HepG2 (cell line): ENCODE results near the gene CLIC2. TPM values are rescaled to one million over a fixed set of nuclear protein-coding genes. Genes with fewer than 3 reads are reported as not detected.

ENCODE experiments used
- ATAC-seq: fragments of 200-7000 bp; cut with Tn5 transposase; 3 replicates; pipeline ENCODE4 v1.9.1; 2020; ENCODE audit warnings: mild to moderate bottlenecking, moderate library complexity
- BruUV-seq: library from RNA; stranded (reverse); fragments of 400-500 nt; replicated peaks from 2 replicates; lab custom pipeline; 2021; lab: Mats Ljungman, UMichigan
- CTCF ChIA-PET: fragments of 300-600 bp; formaldehyde crosslinking; extraction: SDS; loops from one replicate; lab custom pipeline; 2021; ENCODE audit warnings: low total read pairs, inconsistent platforms, low intra/inter-chr PET ratio; lab: Yijun Ruan, JAX
- POLR2A ChIA-PET: fragments of 350-600 bp; sonication (Branson Sonifier 250); formaldehyde crosslinking; loops from one replicate; lab custom pipeline; 2020; ENCODE audit warnings: antibody characterized with exemption, inconsistent platforms; lab: Yijun Ruan, JAX
- DNase-seq: peaks from one replicate; pipeline ENCODE4 v3.0.0-alpha.2; 2015; ENCODE audit warnings: low spot score
- FAIRE-seq: peaks from 3 replicates; lab custom pipeline; 2011; peaks lifted over from hg19 to GRCh38; lab: Jason Lieb, UNC
- H2AFZ ChIP-seq: one replicate; pipeline ENCODE4 v1.6.1; 2011; ENCODE audit warnings: low read length, inconsistent platforms
- H3K27ac ChIP-seq: fragments of 300-600 bp; 3 replicates; pipeline ENCODE4 v1.8.0; 2011; ENCODE audit warnings: mixed run types, mild to moderate bottlenecking, mixed read lengths, low read length, inconsistent platforms; ENCODE audit not compliant: insufficient read depth; ENCODE audit errors: extremely low read length
- H3K27me3 ChIP-seq, 2 experiments: fragments of 200-600 bp in 1 of 2; 2 replicates in 1 of 2; 3 replicates in 1 of 2; pipeline versions ENCODE4 v1.6.0 to v1.8.0; 2011; ENCODE audit warnings: low read length in 2 of 2, mild to moderate bottlenecking in 2 of 2, moderate library complexity in 2 of 2, inconsistent platforms in 1 of 2; ENCODE audit not compliant: insufficient read depth in 2 of 2, control insufficient read depth in 1 of 2
- H3K36me3 ChIP-seq, 2 experiments: fragments of 200-600 bp in 1 of 2; replicated peaks in 1 of 2; 2 replicates in 1 of 2; 3 replicates in 1 of 2; pipeline versions ENCODE4 v1.5.1 to v1.8.0; 2011; ENCODE audit warnings: low read length in 2 of 2, inconsistent platforms in 1 of 2; ENCODE audit not compliant: insufficient read depth in 2 of 2, control insufficient read depth in 1 of 2
- H3K4me1 ChIP-seq: 2 replicates; pipeline ENCODE4 v1.5.1; 2012; ENCODE audit warnings: low read length, inconsistent platforms; ENCODE audit not compliant: insufficient read depth
- H3K4me2 ChIP-seq: 2 replicates; pipeline ENCODE4 v1.6.0; 2011; ENCODE audit warnings: low read depth, low read length, inconsistent platforms
- H3K4me3 ChIP-seq, 3 experiments: fragments of 200-600 bp in 1 of 3; sonication (generic), shearing (Covaris generic) in 1 of 3; replicated peaks in 1 of 3; 2 replicates each; pipeline ENCODE4 v1.5.1; 2011 to 2016; ENCODE audit warnings: low read length in 3 of 3, inconsistent platforms in 2 of 3, low read depth in 2 of 3, mild to moderate bottlenecking in 2 of 3, control low read depth in 1 of 3, mixed read lengths in 1 of 3; ENCODE audit not compliant: insufficient read depth in 1 of 3
- H3K79me2 ChIP-seq: one replicate; pipeline ENCODE4 v1.6.1; 2011; ENCODE audit warnings: low read length, inconsistent platforms; ENCODE audit not compliant: insufficient read depth
- H3K9ac ChIP-seq: 2 replicates; pipeline ENCODE4 v1.6.0; 2011; ENCODE audit warnings: mild to moderate bottlenecking, low read depth, low read length, inconsistent platforms; ENCODE audit not compliant: insufficient read depth
- H3K9me3 ChIP-seq: 2 replicates; pipeline ENCODE4 v1.5.1; 2012; ENCODE audit warnings: mild to moderate bottlenecking, low read length
- H4K20me1 ChIP-seq: 2 replicates; pipeline ENCODE4 v1.6.0; 2011; ENCODE audit warnings: inconsistent platforms, mild to moderate bottlenecking, low read length, moderate library complexity; ENCODE audit not compliant: insufficient read depth
- AHR ChIP-seq: IDR thresholded peaks from 2 replicates; pipeline ENCODE4 v1.6.1; 2018; ENCODE audit warnings: missing genetic modification reagents, missing compliant biosample characterization
- JUNB ChIP-seq: sonication (generic); formaldehyde crosslinking; IDR thresholded peaks from 2 replicates; pipeline ENCODE4 v1.8.0; 2022; ENCODE audit warnings: missing genetic modification reagents, mild to moderate bottlenecking, borderline replicate concordance
- MEF2D ChIP-seq: sonication (generic); formaldehyde crosslinking; IDR thresholded peaks from 2 replicates; pipeline ENCODE4 v1.5.1; 2020; ENCODE audit warnings: mild to moderate bottlenecking, missing genetic modification reagents
- NCOA1 ChIP-seq: sonication (generic); formaldehyde crosslinking; IDR thresholded peaks from 2 replicates; pipeline ENCODE4 v1.9.0; 2021; ENCODE audit warnings: missing genetic modification reagents
- NRL ChIP-seq: sonication (generic); formaldehyde crosslinking; IDR thresholded peaks from 2 replicates; pipeline ENCODE4 v1.5.0; 2020; ENCODE audit warnings: missing genetic modification reagents, mild to moderate bottlenecking, moderate library complexity, borderline replicate concordance
- PAF1 ChIP-seq: IDR thresholded peaks from 2 replicates; pipeline ENCODE4 v1.6.1; 2016; ENCODE audit warnings: missing genetic modification reagents, missing compliant biosample characterization
- ZMYM4 ChIP-seq: sonication (generic); formaldehyde crosslinking; IDR thresholded peaks from 2 replicates; pipeline ENCODE4 v1.8.1; 2023; ENCODE audit warnings: mild to moderate bottlenecking, missing genetic modification reagents
- ZNF337 ChIP-seq: sonication (generic); formaldehyde crosslinking; IDR thresholded peaks from 2 replicates; pipeline ENCODE4 v1.5.1; 2020; ENCODE audit warnings: missing genetic modification reagents, low read depth, mild to moderate bottlenecking, borderline replicate concordance
- ZNF564 ChIP-seq: sonication (generic); formaldehyde crosslinking; IDR thresholded peaks from 2 replicates; pipeline ENCODE4 v1.8.1; 2023; ENCODE audit warnings: mild to moderate bottlenecking, missing genetic modification reagents
- ZNF792 ChIP-seq: IDR thresholded peaks from 2 replicates; pipeline ENCODE4 v1.6.1; 2016
- WGBS: methylation state at CpG from one replicate; pipeline ENCODE4 v1.1.6; 2017; ENCODE audit warnings: low lambda C conversion rate; 5-methylcytosine and 5-hydroxymethylcytosine counted together
- in situ Hi-C: cut with HindIII; loops from 2 replicates; pipeline ENCODE4 v1.10.0; 2017; ENCODE audit warnings: low pct_unique_long_range_greater_than_20kb; ENCODE audit not compliant: extremely low pct_ligation_motif_present
- intact Hi-C: fragments of 100-400 bp; cut with micrococcal nuclease; formaldehyde crosslinking; loops from one replicate; pipeline ENCODE4 v1.10.0; 2022; ENCODE audit not compliant: unreplicated experiment
- polyA plus RNA-seq, 8 experiments: library from polyadenylated mRNA; depleted of rRNA in 3 of 8; stranded (reverse) in 7 of 8; unstranded in 1 of 8; fragments of >200 nt; fragmentation: Illumina TruSeq in 4 of 8; extraction: Trizol in 4 of 8; gene quantifications; 2 replicates each; pipeline versions ENCODE4 v1.2.1 to v1.2.3, GENCODE V29; 2011 to 2016; ENCODE audit warnings: low read depth in 4 of 8, missing spikeins in 1 of 8, mixed read lengths in 1 of 8; ENCODE audit not compliant: insufficient read depth in 1 of 8
- total RNA-seq, 5 experiments: library from RNA; depleted of rRNA; stranded (reverse); fragments of >200 nt; fragmentation: Illumina TruSeq; extraction: Trizol; gene quantifications; 2 replicates each; pipeline ENCODE4 v1.2.3, GENCODE V29; 2016; ENCODE audit warnings: low read depth in 1 of 5
- TF ChIP-seq, protein P1 (sequence below): sonication (generic); formaldehyde crosslinking; IDR thresholded peaks from 2 replicates; pipeline ENCODE4 v1.8.0; 2022; ENCODE audit warnings: mild to moderate bottlenecking, missing genetic modification reagents, moderate library complexity
- TF ChIP-seq, protein P2 (sequence below): sonication (generic); formaldehyde crosslinking; IDR thresholded peaks from 2 replicates; pipeline ENCODE4 v1.8.0; 2023; ENCODE audit warnings: mild to moderate bottlenecking, missing genetic modification reagents
- TF ChIP-seq, protein P3 (sequence below): sonication (generic); formaldehyde crosslinking; IDR thresholded peaks from 2 replicates; pipeline ENCODE4 v1.8.1; 2022; ENCODE audit warnings: mild to moderate bottlenecking, missing genetic modification reagents

CLIC2 gene
- total and polyA plus RNA-seq, 2 of the 13 experiments (the other 11 are each of a cell fraction or from before 2014, with no cell fraction given) = 0.24 to 0.25 TPM

DNA sequence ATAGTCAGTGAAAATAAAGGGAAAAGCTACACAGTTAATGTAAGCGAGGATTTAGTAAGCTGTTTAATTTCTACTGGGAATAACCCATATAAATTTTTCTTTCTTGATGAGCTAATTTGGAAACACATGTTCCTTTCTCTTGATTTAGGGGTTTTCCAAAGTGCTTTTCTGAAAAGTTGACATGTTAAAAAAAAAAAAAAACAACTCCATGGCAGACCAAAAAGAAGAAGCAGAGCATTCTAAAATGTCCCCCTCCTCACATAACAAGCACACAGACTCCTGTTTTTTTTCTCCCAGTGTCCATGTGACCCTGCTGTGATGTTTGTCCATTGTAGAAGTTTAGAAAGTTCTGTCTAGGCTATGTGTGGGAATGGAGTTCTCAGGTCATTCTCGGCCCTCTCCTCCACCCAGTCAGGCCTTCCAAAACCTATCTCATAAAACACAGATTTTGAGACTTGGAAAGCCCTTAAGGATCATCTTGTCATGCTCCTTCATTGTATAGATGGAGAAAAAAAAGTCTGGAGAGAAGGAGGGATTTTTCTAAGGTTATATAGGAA is 792 bp downstream of the CLIC2 start:
- BruUV-seq = no TSS peak
- Histone ChIP-seq H3K4me2 (no peak overlapping the region), H4K20me1 (no peaks in the 10 kb centered on the region)
- in situ Hi-C loops = no loop called here
- 4% methylated on average over 2 of the region's 2 CpGs for WGBS
- TF ChIP-seq, protein P1, sequence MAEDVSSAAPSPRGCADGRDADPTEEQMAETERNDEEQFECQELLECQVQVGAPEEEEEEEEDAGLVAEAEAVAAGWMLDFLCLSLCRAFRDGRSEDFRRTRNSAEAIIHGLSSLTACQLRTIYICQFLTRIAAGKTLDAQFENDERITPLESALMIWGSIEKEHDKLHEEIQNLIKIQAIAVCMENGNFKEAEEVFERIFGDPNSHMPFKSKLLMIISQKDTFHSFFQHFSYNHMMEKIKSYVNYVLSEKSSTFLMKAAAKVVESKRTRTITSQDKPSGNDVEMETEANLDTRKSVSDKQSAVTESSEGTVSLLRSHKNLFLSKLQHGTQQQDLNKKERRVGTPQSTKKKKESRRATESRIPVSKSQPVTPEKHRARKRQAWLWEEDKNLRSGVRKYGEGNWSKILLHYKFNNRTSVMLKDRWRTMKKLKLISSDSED (CRISPR knock-in tag) = no peak
- no peak for TF ChIP-seq ZMYM4 (CRISPR knock-in tag)
- TF ChIP-seq, all 625 proteins: peak for 0
- DNase-seq (no peak), ATAC-seq (no peak), FAIRE-seq (no peak)
- Histone ChIP-seq H3K27me3 (no peaks in the 10 kb centered on the region), H3K27ac (no peak overlapping the region), H3K9ac (no peak overlapping the region), H3K4me1 (no peaks in the 10 kb centered on the region), H2AFZ (no peak overlapping the region), H3K79me2 (no peaks in the 10 kb centered on the region), H3K4me3 (no peak overlapping the region), H3K36me3 (no peaks in the 10 kb centered on the region), H3K9me3 (no peaks in the 10 kb centered on the region)
- intact Hi-C loops = no loop called here
- ChIA-PET CTCF (no interaction called here), POLR2A (no interaction called here)

DNA sequence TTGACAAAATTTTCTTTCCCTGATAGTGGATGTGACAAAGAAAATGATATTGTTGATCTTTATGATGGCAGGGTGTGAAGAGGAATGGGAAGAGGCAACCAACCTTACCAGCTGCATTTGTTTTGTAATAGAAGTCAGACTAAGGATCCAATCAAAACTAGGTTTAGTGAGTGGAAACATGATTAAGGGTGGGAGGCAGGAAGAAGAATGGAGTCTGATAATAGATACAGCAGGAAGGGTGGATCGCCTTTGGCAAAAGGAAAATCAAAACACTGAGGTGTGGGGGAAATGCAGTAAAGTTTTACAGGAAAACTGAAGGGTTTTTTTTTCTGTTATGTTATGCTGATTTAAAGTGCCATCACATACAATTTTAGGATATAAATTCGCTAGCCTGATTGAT is 3.4 kb downstream of the CLIC2 start:
- ChIA-PET POLR2A (no interaction called here), CTCF (no interaction called here)
- Histone ChIP-seq H3K79me2 (no peaks in the 10 kb centered on the region), H3K36me3 (no peaks in the 10 kb centered on the region), H3K9ac (no peak overlapping the region), H3K27ac (no peak overlapping the region), H3K4me3 (no peak overlapping the region), H3K4me2 (no peak overlapping the region), H4K20me1 (no peaks in the 10 kb centered on the region), H3K27me3 (no peaks in the 10 kb centered on the region), H3K4me1 (no peaks in the 10 kb centered on the region), H3K9me3 (no peaks in the 10 kb centered on the region), H2AFZ (no peak overlapping the region)
- in situ Hi-C loops = no loop called here
- FAIRE-seq = no peak
- TF ChIP-seq, protein P2, sequence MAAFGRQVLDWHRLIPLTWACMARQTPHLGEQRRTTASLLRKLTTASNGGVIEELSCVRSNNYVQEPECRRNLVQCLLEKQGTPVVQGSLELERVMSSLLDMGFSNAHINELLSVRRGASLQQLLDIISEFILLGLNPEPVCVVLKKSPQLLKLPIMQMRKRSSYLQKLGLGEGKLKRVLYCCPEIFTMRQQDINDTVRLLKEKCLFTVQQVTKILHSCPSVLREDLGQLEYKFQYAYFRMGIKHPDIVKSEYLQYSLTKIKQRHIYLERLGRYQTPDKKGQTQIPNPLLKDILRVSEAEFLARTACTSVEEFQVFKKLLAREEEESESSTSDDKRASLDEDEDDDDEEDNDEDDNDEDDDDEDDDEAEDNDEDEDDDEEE (CRISPR knock-in tag) = no peak
- TF ChIP-seq JUNB (CRISPR knock-in tag) = no peak
- TF ChIP-seq MEF2D (CRISPR knock-in tag) = no peak
- TF ChIP-seq PAF1 (CRISPR knock-in tag) = no peak
- TF ChIP-seq ZNF792 = no peak
- TF ChIP-seq ZNF564 (CRISPR knock-in tag) = no peak
- TF ChIP-seq AHR (CRISPR knock-in tag) = no peak
- no peak for TF ChIP-seq ZNF337 (CRISPR knock-in tag)
- no peak for TF ChIP-seq NRL (CRISPR knock-in tag)
- TF ChIP-seq, protein P3, sequence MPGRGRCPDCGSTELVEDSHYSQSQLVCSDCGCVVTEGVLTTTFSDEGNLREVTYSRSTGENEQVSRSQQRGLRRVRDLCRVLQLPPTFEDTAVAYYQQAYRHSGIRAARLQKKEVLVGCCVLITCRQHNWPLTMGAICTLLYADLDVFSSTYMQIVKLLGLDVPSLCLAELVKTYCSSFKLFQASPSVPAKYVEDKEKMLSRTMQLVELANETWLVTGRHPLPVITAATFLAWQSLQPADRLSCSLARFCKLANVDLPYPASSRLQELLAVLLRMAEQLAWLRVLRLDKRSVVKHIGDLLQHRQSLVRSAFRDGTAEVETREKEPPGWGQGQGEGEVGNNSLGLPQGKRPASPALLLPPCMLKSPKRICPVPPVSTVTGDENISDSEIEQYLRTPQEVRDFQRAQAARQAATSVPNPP = no peak
- TF ChIP-seq NCOA1 = no peak
- ATAC-seq = no peak
- 0% methylated on average over 2 of the region's 2 CpGs for WGBS
- no TSS peak for BruUV-seq
- DNase-seq = no peak
- intact Hi-C loops = no loop called here
